Lung (tissue), 12 donors: ENCODE data around the gene LRRC8B. TPM values are rescaled to one million over a fixed set of nuclear protein-coding genes. Genes with fewer than 3 reads are reported as not detected.

Experiments used
- ATAC-seq: fragments of 200-7000 bp; cut with Tn5 transposase; one replicate; pipeline ENCODE4 v1.9.1; 2020; ENCODE audit warnings: moderate number of reproducible peaks; ENCODE audit not compliant: insufficient read depth, low FRiP score
- DNase-seq, 3 donors: peaks; one replicate each; pipeline ENCODE4 v3.0.0-alpha.2; 2013 to 2017
- H3K27ac ChIP-seq, 2 donors: one replicate each; pipeline ENCODE4 v1.5.1; 2013; ENCODE audit warnings: mild to moderate bottlenecking in 2 of 2, moderate library complexity in 2 of 2, control low read depth in 1 of 2, inconsistent platforms in 1 of 2, low read depth in 1 of 2, low read length in 1 of 2
- H3K27me3 ChIP-seq, 3 donors: one replicate each; pipeline ENCODE4 v1.5.1; 2013; ENCODE audit warnings: low read length in 2 of 3; ENCODE audit not compliant: control insufficient read depth in 3 of 3, insufficient read depth in 3 of 3
- H3K36me3 ChIP-seq, 4 donors: one replicate each; pipeline ENCODE4 v1.5.1; 2013; ENCODE audit warnings: low read length in 4 of 4, mild to moderate bottlenecking in 1 of 4, moderate library complexity in 1 of 4; ENCODE audit not compliant: control insufficient read depth in 4 of 4, insufficient read depth in 4 of 4
- H3K4me1 ChIP-seq, 5 donors: one replicate each; pipeline ENCODE4 v1.5.1; 2013; ENCODE audit warnings: low read length in 5 of 5, mild to moderate bottlenecking in 2 of 5, moderate library complexity in 1 of 5; ENCODE audit not compliant: control insufficient read depth in 5 of 5, insufficient read depth in 5 of 5
- H3K4me3 ChIP-seq: one replicate; pipeline ENCODE4 v1.5.1; 2013; ENCODE audit warnings: mild to moderate bottlenecking, control low read depth, moderate library complexity
- H3K9ac ChIP-seq, 2 donors: one replicate each; pipeline ENCODE4 v1.5.1; 2013; ENCODE audit warnings: low read length in 2 of 2, control low read depth in 1 of 2; ENCODE audit not compliant: insufficient read depth in 1 of 2
- H3K9me3 ChIP-seq, 4 donors: one replicate each; pipeline ENCODE4 v1.5.1; 2013; ENCODE audit warnings: low read length in 3 of 4, mild to moderate bottlenecking in 1 of 4, moderate library complexity in 1 of 4; ENCODE audit not compliant: control insufficient read depth in 4 of 4, insufficient read depth in 3 of 4
- WGBS, 2 donors: extraction: QIAGEN DNeasy Blood & Tissue Kit; methylation state at CpG; one replicate each; pipeline ENCODE4 v1.1.7; 2013; 5-methylcytosine and 5-hydroxymethylcytosine counted together
- polyA plus RNA-seq, 2 donors: library from polyadenylated mRNA; stranded (reverse); fragments of 200-250 nt; gene quantifications; one replicate each; pipeline ENCODE4 v1.2.1, GENCODE V29; 2013
- total RNA-seq, 2 donors: library from RNA; depleted of rRNA in 1 of 2; stranded (reverse); fragments of >200 nt in 1 of 2; gene quantifications; one replicate each; pipeline ENCODE4 v1.2.1, GENCODE V29; 2014 to 2021
- TF ChIP-seq, protein P1 (sequence below): IDR thresholded peaks from 2 replicates; pipeline ENCODE4 v1.5.1; 2012; ENCODE audit warnings: mild to moderate bottlenecking; ENCODE audit errors: control extremely low read depth, extremely low read depth
- donor health status: control.
- donor health status: control.
- donor health status: Bipolar disorder and iron deficiency.
- donor health status: healthy.
- donor health status: DM: yes; HTN: yes; CAD: no.

Gene LRRC8B
- total and polyA plus RNA-seq, 4 donors, result 4.3 to 22.8 (median 11.0) TPM

DNA sequence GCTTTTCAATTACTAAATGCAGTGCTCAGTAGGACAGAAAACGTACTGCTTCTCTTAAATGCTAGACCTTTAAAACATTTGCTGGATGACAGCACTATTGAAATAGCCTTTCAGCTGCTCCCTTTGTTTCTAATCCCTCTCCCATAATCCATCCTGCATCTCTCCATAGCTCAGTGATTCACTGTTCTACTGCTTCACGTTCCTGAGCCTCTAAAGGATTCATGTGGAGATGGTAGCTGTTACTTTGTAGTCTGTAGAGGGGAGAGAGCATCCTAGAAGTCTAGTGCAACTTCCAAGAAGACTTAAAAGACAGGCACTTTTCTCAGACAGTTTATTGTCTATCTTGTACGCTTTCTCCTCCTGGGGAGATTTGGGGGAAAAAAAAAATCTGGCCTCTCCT, 51.4 kb downstream of the LRRC8B start:
- Histone ChIP-seq H3K4me3 (no peak overlapping the region), H3K36me3 (peaks cover 0 to 7% (median 0%) of the 10 kb centered on the region in 4 donors), H3K9ac (no peak overlapping the region), H3K27me3 (no peaks in the 10 kb centered on the region), H3K4me1 (no peaks in the 10 kb centered on the region), H3K27ac (no peak overlapping the region), H3K9me3 (no peaks in the 10 kb centered on the region)
- TF ChIP-seq, protein P1, sequence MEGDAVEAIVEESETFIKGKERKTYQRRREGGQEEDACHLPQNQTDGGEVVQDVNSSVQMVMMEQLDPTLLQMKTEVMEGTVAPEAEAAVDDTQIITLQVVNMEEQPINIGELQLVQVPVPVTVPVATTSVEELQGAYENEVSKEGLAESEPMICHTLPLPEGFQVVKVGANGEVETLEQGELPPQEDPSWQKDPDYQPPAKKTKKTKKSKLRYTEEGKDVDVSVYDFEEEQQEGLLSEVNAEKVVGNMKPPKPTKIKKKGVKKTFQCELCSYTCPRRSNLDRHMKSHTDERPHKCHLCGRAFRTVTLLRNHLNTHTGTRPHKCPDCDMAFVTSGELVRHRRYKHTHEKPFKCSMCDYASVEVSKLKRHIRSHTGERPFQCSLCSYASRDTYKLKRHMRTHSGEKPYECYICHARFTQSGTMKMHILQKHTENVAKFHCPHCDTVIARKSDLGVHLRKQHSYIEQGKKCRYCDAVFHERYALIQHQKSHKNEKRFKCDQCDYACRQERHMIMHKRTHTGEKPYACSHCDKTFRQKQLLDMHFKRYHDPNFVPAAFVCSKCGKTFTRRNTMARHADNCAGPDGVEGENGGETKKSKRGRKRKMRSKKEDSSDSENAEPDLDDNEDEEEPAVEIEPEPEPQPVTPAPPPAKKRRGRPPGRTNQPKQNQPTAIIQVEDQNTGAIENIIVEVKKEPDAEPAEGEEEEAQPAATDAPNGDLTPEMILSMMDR, result no peak
- no peak for ATAC-seq
- no peak for DNase-seq
- 89 to 96% methylated on average over 3 of the region's 3 CpGs for WGBS, 2 donors

DNA sequence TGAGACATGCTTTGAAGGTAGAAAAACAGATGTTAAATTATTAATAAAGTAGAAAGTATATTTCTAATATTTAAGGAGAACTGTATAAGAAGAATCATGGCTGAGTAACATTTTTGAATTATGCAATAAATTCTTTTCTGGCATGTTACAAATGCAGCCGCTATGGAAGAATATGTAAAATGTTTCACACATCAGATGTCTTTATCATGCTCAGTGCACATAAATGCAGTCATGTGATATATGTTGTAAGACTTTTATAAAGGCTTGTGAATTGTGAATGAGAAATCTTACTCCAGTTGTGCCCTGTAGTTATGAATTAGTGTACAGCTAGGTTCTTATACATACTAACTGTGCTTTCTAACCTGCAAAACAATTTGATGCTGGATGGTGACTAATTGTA, 53.5 kb downstream of the LRRC8B start:
- TF ChIP-seq, protein P1, result no peak
- no peak overlapping the region for H3K27ac ChIP-seq
- ATAC-seq (no peak), DNase-seq (no peak)
- H3K9me3 ChIP-seq, result no peaks in the 10 kb centered on the region
- 84 to 93% methylated on average over 1 of the region's 1 CpG for WGBS, 2 donors
- H3K27me3 ChIP-seq, result no peaks in the 10 kb centered on the region
- peaks cover 0 to 15% (median 3%) of the 10 kb centered on the region in 4 donors for H3K36me3 ChIP-seq
- no peak overlapping the region for H3K9ac ChIP-seq
- H3K4me1 ChIP-seq, result no peaks in the 10 kb centered on the region
- no peak overlapping the region for H3K4me3 ChIP-seq

DNA sequence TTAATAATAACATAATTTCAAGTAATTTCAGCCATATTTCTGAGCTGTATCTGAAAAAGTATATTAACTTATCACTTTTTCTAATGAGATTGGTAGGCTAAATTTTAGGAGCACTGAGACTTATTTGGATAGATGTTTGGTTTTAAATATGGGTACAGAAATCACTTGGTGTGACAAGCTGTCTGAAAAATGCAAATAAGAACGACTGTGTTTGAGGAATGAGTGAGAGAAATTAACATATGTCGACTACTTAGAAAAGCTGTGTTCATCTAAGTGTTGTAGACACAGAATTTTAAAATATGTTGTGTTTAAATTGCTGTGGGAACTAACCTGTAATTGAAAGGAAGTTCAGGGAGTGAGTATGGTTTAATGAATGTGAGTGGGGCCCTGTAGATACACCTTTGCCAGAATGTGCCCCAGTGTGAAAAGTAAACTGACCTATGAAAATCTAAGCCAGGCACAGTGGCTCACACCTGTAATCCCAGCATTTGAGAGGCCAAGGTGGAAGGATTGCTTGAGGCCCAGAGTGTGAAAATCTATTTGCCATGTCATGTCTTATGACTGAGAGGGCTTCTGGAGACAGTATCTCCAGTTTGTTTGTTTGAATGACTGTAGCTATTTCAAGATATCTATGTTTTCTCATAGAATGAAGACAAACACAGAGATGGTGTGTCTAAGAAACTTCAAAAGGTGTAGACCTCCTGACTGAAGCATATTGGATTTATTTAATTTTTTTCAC, 54.5 kb downstream of the LRRC8B start:
- Histone ChIP-seq H3K36me3 (peaks cover 0 to 17% (median 6%) of the 10 kb centered on the region in 4 donors), H3K4me1 (no peaks in the 10 kb centered on the region), H3K27me3 (no peaks in the 10 kb centered on the region), H3K27ac (no peak overlapping the region), H3K9ac (no peak overlapping the region), H3K9me3 (no peaks in the 10 kb centered on the region), H3K4me3 (no peak overlapping the region)
- DNase-seq (no peak), ATAC-seq (no peak)
- TF ChIP-seq, protein P1, result no peak
- WGBS, 2 donors, result 89 to 94% methylated on average over 2 of the region's 2 CpGs
